Measurements from ENCODE around the gene C2orf74.
"Not testable (repeated sequence)": the region's sequence is repeated elsewhere in the genome, so short reads cannot be mapped to it uniquely, and the experiment has no call there.

C2orf74 gene

GRCh38 chr2:61161888-61162287 lies at the start of gene C2orf74:
Gene C2orf74, plus strand, starts transcription at chr2:61162188. Its CDS starts 327 bp downstream, at chr2:61162515.
- DNase-seq (ENCODE audit: low read depth): no peak

- no peak for DNase-seq (ENCODE audit: low read depth)
These were observed 47.8 kb upstream of the C2orf74 start for GRCh38 chr2:61114147-61114546.

GRCh38 chr2:61116302-61116701 lies 45.7 kb upstream of the C2orf74 start:
- DNase-seq (ENCODE audit: low read depth): no peak

- DNase-seq (ENCODE audit: low read depth): peak; percentile 5
These were observed 44.5 kb upstream of the C2orf74 start for GRCh38 chr2:61117534-61117933.

GRCh38 chr2:61125123-61125710 lies 36.8 kb upstream of the C2orf74 start:
- DNase-seq (ENCODE audit: low read depth): no peak

GRCh38 chr2:61125798-61126197 lies 36.2 kb upstream of the C2orf74 start:
- no peak for DNase-seq (ENCODE audit: low read depth)

- DNase-seq (ENCODE audit: low read depth): not testable (repeated sequence)
These were observed 33.9 kb upstream of the C2orf74 start for GRCh38 chr2:61128122-61128521.

GRCh38 chr2:61134141-61134540 lies 27.8 kb upstream of the C2orf74 start:
- DNase-seq (ENCODE audit: low read depth): no peak

- DNase-seq (ENCODE audit: low read depth): peak; percentile 39
These were observed 26.5 kb upstream of the C2orf74 start for GRCh38 chr2:61135510-61135909.

- DNase-seq (ENCODE audit: low read depth): no peak
These were observed 23.1 kb upstream of the C2orf74 start for GRCh38 chr2:61138859-61139258.

GRCh38 chr2:61141151-61141550 lies 20.8 kb upstream of the C2orf74 start:
- DNase-seq (ENCODE audit: low read depth): no peak

GRCh38 chr2:61144697-61145268 lies 17.2 kb upstream of the C2orf74 start:
- peak; percentile 96 for DNase-seq (ENCODE audit: low read depth)

GRCh38 chr2:61145990-61146389 lies 16.0 kb upstream of the C2orf74 start:
- DNase-seq (ENCODE audit: low read depth): no peak

GRCh38 chr2:61148091-61148490 lies 13.9 kb upstream of the C2orf74 start:
- DNase-seq (ENCODE audit: low read depth): not testable (repeated sequence)

GRCh38 chr2:61149074-61149473 lies 12.9 kb upstream of the C2orf74 start:
- DNase-seq (ENCODE audit: low read depth): no peak

GRCh38 chr2:61151436-61151835 lies 10.6 kb upstream of the C2orf74 start:
- no peak for DNase-seq (ENCODE audit: low read depth)

GRCh38 chr2:61157371-61158003 lies 4.5 kb upstream of the C2orf74 start:
- DNase-seq (ENCODE audit: low read depth): no peak

- no peak for DNase-seq (ENCODE audit: low read depth)
These were observed 3.5 kb upstream of the C2orf74 start for GRCh38 chr2:61158356-61158955.

GRCh38 chr2:61162721-61163120 lies 733 bp downstream of the C2orf74 start:
- no peak for DNase-seq (ENCODE audit: low read depth)

GRCh38 chr2:61165082-61165481 lies 3.1 kb downstream of the C2orf74 start:
- DNase-seq (ENCODE audit: low read depth): not testable (repeated sequence)

GRCh38 chr2:61165946-61166345 lies 4.0 kb downstream of the C2orf74 start:
- DNase-seq (ENCODE audit: low read depth): no peak

- DNase-seq (ENCODE audit: low read depth): no peak
These were observed 5.6 kb downstream of the C2orf74 start for GRCh38 chr2:61167579-61167978.

- no peak for DNase-seq (ENCODE audit: low read depth)
These were observed 10.7 kb downstream of the C2orf74 start for GRCh38 chr2:61172671-61173070.
